LNCAP (cell line): Measurements from ENCODE around the gene SCUBE2.

Experiments used
- TF ChIP-seq, protein P1 (sequence below): fragments of 450-650 bp; IDR thresholded peaks from 2 replicates; pipeline ENCODE4 v1.5.1; 2017; ENCODE audit warnings: mild to moderate bottlenecking

Gene SCUBE2

DNA sequence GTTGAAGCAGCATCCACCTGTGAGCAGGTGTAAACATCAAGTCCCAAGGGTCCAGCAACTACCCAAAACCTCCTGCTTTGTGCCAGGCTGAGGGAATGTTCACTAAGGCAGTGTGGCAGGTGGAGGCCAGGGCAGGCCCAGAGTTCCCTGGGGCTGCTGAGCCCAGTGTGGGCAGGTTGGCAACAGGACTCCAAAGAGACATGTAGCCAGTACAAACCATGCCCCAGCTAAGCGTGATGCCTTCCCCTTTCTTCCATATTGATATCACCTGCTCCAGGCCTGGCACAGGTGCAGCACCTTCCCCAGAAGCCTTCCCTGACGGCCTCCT, 30.0 kb upstream of the SCUBE2 start:
- TF ChIP-seq, protein P1, sequence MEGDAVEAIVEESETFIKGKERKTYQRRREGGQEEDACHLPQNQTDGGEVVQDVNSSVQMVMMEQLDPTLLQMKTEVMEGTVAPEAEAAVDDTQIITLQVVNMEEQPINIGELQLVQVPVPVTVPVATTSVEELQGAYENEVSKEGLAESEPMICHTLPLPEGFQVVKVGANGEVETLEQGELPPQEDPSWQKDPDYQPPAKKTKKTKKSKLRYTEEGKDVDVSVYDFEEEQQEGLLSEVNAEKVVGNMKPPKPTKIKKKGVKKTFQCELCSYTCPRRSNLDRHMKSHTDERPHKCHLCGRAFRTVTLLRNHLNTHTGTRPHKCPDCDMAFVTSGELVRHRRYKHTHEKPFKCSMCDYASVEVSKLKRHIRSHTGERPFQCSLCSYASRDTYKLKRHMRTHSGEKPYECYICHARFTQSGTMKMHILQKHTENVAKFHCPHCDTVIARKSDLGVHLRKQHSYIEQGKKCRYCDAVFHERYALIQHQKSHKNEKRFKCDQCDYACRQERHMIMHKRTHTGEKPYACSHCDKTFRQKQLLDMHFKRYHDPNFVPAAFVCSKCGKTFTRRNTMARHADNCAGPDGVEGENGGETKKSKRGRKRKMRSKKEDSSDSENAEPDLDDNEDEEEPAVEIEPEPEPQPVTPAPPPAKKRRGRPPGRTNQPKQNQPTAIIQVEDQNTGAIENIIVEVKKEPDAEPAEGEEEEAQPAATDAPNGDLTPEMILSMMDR, result no peak

DNA sequence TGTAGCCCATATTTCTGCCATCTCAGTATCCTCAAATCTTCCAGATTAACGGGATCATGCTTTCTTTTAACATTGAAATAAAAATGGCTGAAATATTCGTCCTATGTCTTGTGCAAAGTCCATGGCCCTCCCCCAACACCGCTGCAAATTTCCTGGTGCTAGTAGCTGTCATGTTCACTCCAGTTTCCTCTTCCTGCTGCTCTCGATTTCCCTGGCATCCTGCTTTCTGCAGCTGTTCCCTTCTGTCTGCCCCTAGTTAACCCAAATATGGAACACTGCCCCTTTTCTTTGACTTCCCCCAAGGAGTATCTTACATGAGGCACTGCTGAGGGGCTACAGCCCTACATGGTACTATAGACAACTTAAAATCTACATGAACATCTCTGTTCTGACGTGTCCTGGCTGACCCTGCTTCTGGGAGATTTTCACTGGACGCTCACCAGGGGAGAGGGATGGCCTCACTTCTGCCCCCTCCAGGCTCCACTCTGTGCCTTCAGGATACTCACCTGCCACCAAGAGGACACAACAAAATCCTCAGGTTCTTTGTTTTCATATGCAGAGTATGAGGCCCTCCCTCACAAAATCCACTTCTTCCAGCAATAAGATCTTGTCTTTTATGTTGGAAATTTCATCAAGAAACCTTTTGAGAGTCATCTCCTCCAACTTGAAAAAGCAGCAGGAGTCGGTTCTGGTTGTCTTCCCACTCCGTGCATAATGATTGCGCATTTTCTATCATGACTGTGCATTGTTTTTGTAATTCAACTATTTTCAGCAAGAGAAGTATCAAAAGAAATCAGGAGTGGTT, 29.5 kb upstream of the SCUBE2 start:
- TF ChIP-seq, protein P1, result peak; percentile 19; the same call in 1 of the 2 replicates

DNA sequence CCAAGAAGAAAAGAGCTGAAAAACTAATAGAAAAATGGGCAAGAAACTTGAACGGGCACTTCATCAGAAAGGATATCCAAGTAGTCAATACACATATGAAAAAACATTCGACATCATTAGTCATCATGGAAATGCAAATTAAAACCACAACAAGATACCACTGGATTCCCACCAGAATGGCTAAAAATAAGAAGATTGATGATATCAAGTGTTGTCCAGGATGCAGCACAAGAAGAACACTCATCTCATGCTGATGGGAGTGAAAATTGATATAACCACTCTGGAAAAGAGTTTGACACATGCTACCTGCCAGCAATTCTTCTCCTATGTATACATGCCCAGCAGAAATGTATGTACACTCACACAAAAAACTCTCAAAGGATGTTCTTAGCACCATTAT, 26.9 kb upstream of the SCUBE2 start:
- TF ChIP-seq, protein P1, result no peak

DNA sequence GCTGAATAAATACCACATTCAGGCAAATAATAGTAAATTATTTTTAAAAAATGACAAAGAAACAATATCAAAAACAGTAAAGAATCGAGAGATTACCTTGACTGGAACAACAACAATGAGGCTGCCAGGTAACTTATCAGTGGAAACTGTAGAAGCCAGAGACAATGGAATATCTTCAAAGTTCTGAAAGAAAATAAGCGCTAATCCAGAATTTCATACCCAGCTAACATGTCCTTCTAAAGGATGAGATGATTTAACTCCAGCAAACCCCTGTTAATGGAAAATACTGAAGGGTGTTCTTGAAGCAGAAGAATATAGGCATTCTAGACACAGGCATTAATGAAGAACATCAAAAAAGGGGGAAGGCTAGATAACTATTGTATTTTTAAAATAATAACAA, 20.7 kb upstream of the SCUBE2 start:
- TF ChIP-seq, protein P1, result no peak

DNA sequence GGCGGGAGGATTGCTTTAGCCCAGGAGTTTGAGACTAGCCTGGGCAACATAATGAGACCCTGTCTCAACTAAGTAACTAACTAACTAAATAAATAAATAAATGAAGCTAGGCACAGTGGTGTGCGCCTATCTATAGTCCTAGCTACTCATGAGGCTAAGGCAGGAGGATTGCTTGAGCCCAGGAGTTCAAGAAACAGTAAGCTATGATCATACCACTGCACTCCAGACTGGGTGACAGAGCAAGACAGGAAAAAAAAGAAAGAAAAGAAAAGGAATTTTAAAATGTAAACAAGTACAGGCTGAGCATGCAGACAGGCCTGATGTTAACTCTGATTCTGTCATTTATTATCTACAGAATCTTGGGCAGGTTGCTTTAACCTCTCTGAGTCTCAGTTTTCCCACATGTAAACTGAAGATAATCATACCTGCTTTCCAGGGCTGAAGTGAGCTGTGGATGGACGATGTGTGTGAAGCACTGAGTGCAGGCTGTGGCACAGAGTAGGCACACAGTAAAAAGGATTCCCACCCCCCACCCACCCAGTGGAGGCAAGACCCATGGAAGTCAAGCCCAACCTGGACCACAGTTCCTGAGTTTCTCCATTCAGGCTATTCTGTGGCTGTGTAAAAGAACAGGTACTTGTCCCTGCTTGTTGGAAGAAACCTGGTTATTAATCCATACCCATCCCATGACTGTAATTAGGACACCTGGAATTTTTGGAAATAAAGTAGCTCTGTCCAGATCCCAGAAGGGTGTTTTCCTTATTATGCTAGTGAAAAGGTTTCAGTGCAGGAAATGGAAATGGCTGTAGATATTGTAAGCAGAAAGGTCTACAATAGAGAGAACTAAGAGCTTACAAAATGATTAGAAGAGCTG, 18.7 kb upstream of the SCUBE2 start:
- TF ChIP-seq, protein P1, result no peak

DNA sequence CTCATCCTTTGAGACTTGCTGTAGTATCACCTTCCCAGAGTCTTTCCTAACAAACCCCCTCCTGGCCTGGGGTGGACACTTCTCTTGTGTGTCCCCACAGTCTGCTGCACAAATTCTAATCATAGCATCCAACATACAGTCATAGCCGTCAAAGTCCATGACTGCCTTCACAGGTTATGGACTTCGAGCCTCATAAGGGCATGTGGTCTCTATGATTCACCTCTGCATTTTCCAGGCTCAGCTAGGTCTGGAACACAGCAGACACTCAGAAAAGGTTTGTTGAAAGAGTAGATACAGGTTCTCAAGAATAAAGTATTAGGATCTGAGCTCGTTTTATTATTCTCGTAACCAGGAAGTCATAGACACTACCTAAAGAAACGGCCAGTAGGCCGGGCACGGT, 13.2 kb upstream of the SCUBE2 start:
- TF ChIP-seq, protein P1, result no peak

DNA sequence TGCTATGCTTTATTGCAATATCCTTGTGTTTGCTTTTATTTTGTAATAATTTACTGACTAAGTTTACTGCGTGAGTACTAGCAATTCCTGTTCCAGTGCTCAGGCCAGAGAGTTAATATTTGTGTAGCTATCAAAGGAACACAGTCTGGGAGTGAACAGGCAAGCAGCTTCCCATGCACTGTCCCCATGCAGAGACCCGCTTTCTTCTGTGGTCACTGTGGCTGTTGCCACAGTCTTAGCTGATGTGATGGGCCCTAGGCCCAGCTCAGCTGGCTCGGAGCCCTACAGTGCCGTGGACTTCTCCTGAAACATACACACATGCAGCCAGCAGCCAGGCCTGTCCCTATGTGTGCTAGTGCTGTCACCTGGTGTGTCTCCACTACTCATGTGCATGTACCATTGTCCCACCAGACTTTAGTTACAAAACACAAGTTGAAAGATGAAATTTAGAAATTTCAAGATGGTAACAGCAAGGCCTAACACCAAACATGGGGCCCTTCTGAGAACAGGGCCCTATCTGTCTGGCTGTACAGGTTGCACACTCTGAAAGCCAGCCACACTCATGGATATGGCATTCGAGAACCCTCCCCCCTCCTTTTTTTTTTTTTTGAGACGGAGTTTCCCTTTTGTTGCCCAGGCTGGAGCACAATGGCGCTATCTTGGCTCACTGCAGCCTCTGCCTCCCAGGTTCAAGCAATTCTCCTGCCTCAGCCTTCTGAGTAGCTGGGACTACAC, 12.3 kb upstream of the SCUBE2 start:
- TF ChIP-seq, protein P1, result no peak
